CD4-positive, alpha-beta T cell treated with Interleukin-1 beta for 1 hour (primary cell): ENCODE results near the gene CLIP2.
"Not testable (repeated sequence)": the region's sequence is repeated elsewhere in the genome, so short reads cannot be mapped to it uniquely, and the experiment has no call there.

Experiments
- DNase-seq, 2 donors: peaks; one replicate each; pipeline ENCODE4 v3.0.0-alpha.2; 2020 to 2022

Gene CLIP2

GRCh38 chr7:74289018-74289658, at the start of gene CLIP2:
Gene CLIP2 (plus strand): TSS chr7:74289407. CDS start chr7:74317547, 28,140 bp downstream.
- DNase-seq: peak; percentile 82

- no peak for DNase-seq
These were observed 48.7 kb upstream of the CLIP2 start for GRCh38 chr7:74240482-74240881.

- no peak for DNase-seq
These were observed 47.1 kb upstream of the CLIP2 start for GRCh38 chr7:74242122-74242443.

- DNase-seq: no peak
These were observed 42.7 kb upstream of the CLIP2 start for GRCh38 chr7:74246497-74246896.

GRCh38 chr7:74248156-74248555, 41.1 kb upstream of the CLIP2 start:
- DNase-seq: no peak

GRCh38 chr7:74249058-74249457, 40.1 kb upstream of the CLIP2 start:
- DNase-seq: not testable (repeated sequence)

GRCh38 chr7:74252893-74253292, 36.3 kb upstream of the CLIP2 start:
- DNase-seq: no peak

- DNase-seq: no peak
These were observed 35.9 kb upstream of the CLIP2 start for GRCh38 chr7:74253331-74253730.

GRCh38 chr7:74253835-74254128, 35.4 kb upstream of the CLIP2 start:
- DNase-seq: no peak

GRCh38 chr7:74254129-74254857, 34.9 kb upstream of the CLIP2 start, which contains the start of gene RFC2:
Gene RFC2 (minus strand): TSS chr7:74254399. CDS start chr7:74254383, 16 bp downstream.
- peak; percentile 96 to 98 for DNase-seq

- no peak for DNase-seq
These were observed 34.3 kb upstream of the CLIP2 start for GRCh38 chr7:74254858-74255379.

- not testable (repeated sequence) for DNase-seq
These were observed 33.7 kb upstream of the CLIP2 start for GRCh38 chr7:74255461-74255860.

- DNase-seq: no peak
These were observed 32.5 kb upstream of the CLIP2 start for GRCh38 chr7:74256491-74257408.

- DNase-seq: no peak
These were observed 30.6 kb upstream of the CLIP2 start for GRCh38 chr7:74258639-74259038.

- DNase-seq: no peak
These were observed 26.4 kb upstream of the CLIP2 start for GRCh38 chr7:74262639-74263398.

GRCh38 chr7:74263399-74264120, 25.6 kb upstream of the CLIP2 start:
- no peak for DNase-seq

GRCh38 chr7:74266191-74266963, 22.8 kb upstream of the CLIP2 start:
- DNase-seq: no peak

- DNase-seq: no peak
These were observed 21.2 kb upstream of the CLIP2 start for GRCh38 chr7:74267756-74268565.

GRCh38 chr7:74269757-74270277, 19.4 kb upstream of the CLIP2 start:
- DNase-seq: peak; percentile 56 to 79

GRCh38 chr7:74271742-74272141, 17.5 kb upstream of the CLIP2 start:
- DNase-seq: no peak
